DND-41 (cell line): Measurements from ENCODE around the gene SLC7A9.

ENCODE experiments used
- ATAC-seq: fragments of 200-7000 bp; cut with Tn5 transposase; 3 replicates; pipeline ENCODE4 v1.9.1; 2021; ENCODE audit warnings: low read depth; ENCODE audit not compliant: insufficient read depth
- DNase-seq: peaks from one replicate; pipeline ENCODE4 v3.0.0-alpha.2; 2020
- H2AFZ ChIP-seq: 2 replicates; pipeline ENCODE4 v1.6.0; 2012; ENCODE audit warnings: low read depth, low read length
- H3K27ac ChIP-seq: 2 replicates; pipeline ENCODE4 v1.5.1; 2012; ENCODE audit warnings: low read length, inconsistent platforms
- H3K27me3 ChIP-seq: fragments of 200-600 bp; sonication (generic); 2 replicates; pipeline ENCODE4 v1.6.0; 2012; ENCODE audit warnings: low read length, mild to moderate bottlenecking, inconsistent platforms; ENCODE audit not compliant: insufficient read depth, poor library complexity
- H3K36me3 ChIP-seq: 2 replicates; pipeline ENCODE4 v1.5.1; 2012; ENCODE audit warnings: low read length, inconsistent platforms; ENCODE audit not compliant: insufficient read depth
- H3K4me1 ChIP-seq: 2 replicates; pipeline ENCODE4 v1.5.1; 2012; ENCODE audit warnings: mild to moderate bottlenecking, low read length; ENCODE audit not compliant: insufficient read depth
- H3K4me2 ChIP-seq: 2 replicates; pipeline ENCODE4 v1.6.0; 2012; ENCODE audit warnings: mild to moderate bottlenecking, moderate library complexity, low read length, inconsistent platforms; ENCODE audit not compliant: insufficient read depth
- H3K4me3 ChIP-seq, 2 experiments: fragments of 200-600 bp in 1 of 2; shearing (Covaris generic) in 1 of 2; 2 replicates each; pipeline ENCODE4 v1.5.1; 2012 to 2016; ENCODE audit warnings: inconsistent platforms in 2 of 2, low read length in 2 of 2, mild to moderate bottlenecking in 2 of 2, low read depth in 1 of 2, moderate library complexity in 1 of 2
- H3K79me2 ChIP-seq: 2 replicates; pipeline ENCODE4 v1.6.0; 2012; ENCODE audit warnings: low read length, inconsistent platforms; ENCODE audit not compliant: insufficient read depth
- H3K9ac ChIP-seq: 2 replicates; pipeline ENCODE4 v1.6.0; 2012; ENCODE audit warnings: low read depth, mild to moderate bottlenecking, inconsistent platforms, low read length, moderate library complexity
- H3K9me3 ChIP-seq: 2 replicates; pipeline ENCODE4 v1.5.1; 2012; ENCODE audit warnings: low read length, moderate library complexity, mild to moderate bottlenecking, inconsistent platforms; ENCODE audit not compliant: insufficient read depth, severe bottlenecking
- H4K20me1 ChIP-seq: 2 replicates; pipeline ENCODE4 v1.6.0; 2012; ENCODE audit warnings: low read length; ENCODE audit not compliant: insufficient read depth
- EZH2 ChIP-seq: IDR thresholded peaks from 3 replicates; pipeline ENCODE4 v1.6.1; 2012; ENCODE audit warnings: borderline replicate concordance, low read depth, mild to moderate bottlenecking, moderate library complexity, low read length, inconsistent platforms; ENCODE audit not compliant: severe bottlenecking
- TF ChIP-seq, protein P1 (sequence below): IDR thresholded peaks from 2 replicates; pipeline ENCODE4 v1.5.1; 2012; ENCODE audit warnings: borderline replicate concordance, low read length, moderate library complexity, mild to moderate bottlenecking; ENCODE audit not compliant: poor library complexity, severe bottlenecking; ENCODE audit errors: extremely low read depth

Gene SLC7A9

DNA sequence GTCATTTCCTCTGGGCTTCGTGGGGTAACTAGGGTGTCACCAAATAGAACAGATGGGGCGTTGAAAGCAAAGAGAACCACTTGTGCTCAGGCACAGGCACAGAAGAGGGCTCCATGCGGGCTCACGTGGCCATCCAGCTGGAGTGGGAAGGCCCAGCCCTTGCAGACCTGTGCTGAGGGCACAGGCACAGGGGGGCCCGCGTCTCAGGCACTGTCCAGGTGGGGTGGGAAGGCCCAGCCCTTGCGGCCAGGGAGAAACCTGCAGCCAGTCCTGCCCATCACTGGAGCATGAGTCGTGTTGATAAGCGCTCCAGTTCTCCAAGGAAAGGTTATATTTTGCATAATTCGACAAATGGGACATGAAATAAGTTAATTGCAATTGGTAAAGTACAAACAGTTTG is 57.5 kb downstream of the SLC7A9 start:
- H3K9me3 ChIP-seq: no peaks in the 10 kb centered on the region
- H3K9ac ChIP-seq: no peak overlapping the region
- no peak overlapping the region for H2AFZ ChIP-seq
- DNase-seq (no peak), ATAC-seq (no peak)
- H3K36me3 ChIP-seq: no peaks in the 10 kb centered on the region
- H4K20me1 ChIP-seq: no peaks in the 10 kb centered on the region
- no peaks in the 10 kb centered on the region for H3K79me2 ChIP-seq
- no peak overlapping the region for H3K27ac ChIP-seq
- H3K27me3 ChIP-seq: peaks cover 8% of the 10 kb centered on the region
- H3K4me1 ChIP-seq: no peaks in the 10 kb centered on the region
- TF ChIP-seq EZH2: no peak
- TF ChIP-seq, protein P1, sequence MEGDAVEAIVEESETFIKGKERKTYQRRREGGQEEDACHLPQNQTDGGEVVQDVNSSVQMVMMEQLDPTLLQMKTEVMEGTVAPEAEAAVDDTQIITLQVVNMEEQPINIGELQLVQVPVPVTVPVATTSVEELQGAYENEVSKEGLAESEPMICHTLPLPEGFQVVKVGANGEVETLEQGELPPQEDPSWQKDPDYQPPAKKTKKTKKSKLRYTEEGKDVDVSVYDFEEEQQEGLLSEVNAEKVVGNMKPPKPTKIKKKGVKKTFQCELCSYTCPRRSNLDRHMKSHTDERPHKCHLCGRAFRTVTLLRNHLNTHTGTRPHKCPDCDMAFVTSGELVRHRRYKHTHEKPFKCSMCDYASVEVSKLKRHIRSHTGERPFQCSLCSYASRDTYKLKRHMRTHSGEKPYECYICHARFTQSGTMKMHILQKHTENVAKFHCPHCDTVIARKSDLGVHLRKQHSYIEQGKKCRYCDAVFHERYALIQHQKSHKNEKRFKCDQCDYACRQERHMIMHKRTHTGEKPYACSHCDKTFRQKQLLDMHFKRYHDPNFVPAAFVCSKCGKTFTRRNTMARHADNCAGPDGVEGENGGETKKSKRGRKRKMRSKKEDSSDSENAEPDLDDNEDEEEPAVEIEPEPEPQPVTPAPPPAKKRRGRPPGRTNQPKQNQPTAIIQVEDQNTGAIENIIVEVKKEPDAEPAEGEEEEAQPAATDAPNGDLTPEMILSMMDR: no peak
- no peak overlapping the region for H3K4me2 ChIP-seq
- no peak overlapping the region for H3K4me3 ChIP-seq

DNA sequence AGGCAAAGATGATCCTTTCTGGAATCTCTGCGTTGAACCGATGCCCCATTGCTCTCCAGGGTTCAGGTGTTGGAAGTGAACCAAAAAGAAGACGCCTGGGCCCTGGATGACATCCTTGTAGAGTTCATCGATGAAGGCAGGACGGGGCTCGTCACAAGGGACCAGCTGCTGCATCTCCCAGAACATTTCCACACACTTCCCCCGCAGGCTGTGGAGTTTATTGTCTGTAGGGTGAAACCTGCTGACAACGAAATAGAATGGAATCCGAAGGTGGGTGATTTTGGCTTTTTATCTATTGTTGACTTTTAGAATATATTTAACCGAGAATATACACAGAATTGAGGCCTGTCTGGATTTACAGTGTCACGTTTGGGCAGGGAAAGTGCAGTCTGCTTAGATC is 58.4 kb downstream of the SLC7A9 start:
- Histone ChIP-seq H3K36me3 (no peaks in the 10 kb centered on the region), H3K79me2 (no peaks in the 10 kb centered on the region), H3K4me1 (no peaks in the 10 kb centered on the region), H3K4me3 (no peak overlapping the region), H4K20me1 (no peaks in the 10 kb centered on the region), H3K9me3 (no peaks in the 10 kb centered on the region), H3K27me3 (peaks cover 8% of the 10 kb centered on the region), H3K27ac (no peak overlapping the region), H3K9ac (no peak overlapping the region), H3K4me2 (no peak overlapping the region), H2AFZ (no peak overlapping the region)
- DNase-seq (no peak), ATAC-seq (no peak)
- TF ChIP-seq EZH2: no peak
- TF ChIP-seq, protein P1: no peak

DNA sequence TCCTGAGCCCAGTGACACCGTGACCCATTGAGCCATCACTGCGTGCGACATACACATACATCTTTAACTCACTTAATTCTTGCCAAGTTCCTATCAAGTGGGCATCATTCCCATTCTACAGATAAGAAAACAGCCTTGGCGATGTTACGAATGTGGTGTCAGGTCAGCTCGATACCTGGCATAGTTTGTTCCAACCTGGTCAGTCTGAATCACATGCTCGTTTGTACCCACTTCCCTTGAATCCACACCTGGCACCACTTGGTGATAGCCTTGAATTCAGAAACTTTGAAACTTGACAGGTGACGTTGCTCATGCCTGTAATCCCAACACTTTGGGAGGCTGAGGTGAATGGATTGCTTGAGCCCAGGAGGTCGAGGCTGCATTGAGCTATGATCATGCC is 59.1 kb downstream of the SLC7A9 start:
- no peak overlapping the region for H3K27ac ChIP-seq
- DNase-seq (no peak), ATAC-seq (no peak)
- H3K4me2 ChIP-seq: no peak overlapping the region
- H4K20me1 ChIP-seq: no peaks in the 10 kb centered on the region
- no peaks in the 10 kb centered on the region for H3K4me1 ChIP-seq
- TF ChIP-seq, protein P1: no peak
- no peak for TF ChIP-seq EZH2
- H2AFZ ChIP-seq: no peak overlapping the region
- H3K9me3 ChIP-seq: no peaks in the 10 kb centered on the region
- peaks cover 8% of the 10 kb centered on the region for H3K27me3 ChIP-seq
- no peaks in the 10 kb centered on the region for H3K36me3 ChIP-seq
- no peak overlapping the region for H3K4me3 ChIP-seq
- H3K79me2 ChIP-seq: no peaks in the 10 kb centered on the region
- no peak overlapping the region for H3K9ac ChIP-seq

DNA sequence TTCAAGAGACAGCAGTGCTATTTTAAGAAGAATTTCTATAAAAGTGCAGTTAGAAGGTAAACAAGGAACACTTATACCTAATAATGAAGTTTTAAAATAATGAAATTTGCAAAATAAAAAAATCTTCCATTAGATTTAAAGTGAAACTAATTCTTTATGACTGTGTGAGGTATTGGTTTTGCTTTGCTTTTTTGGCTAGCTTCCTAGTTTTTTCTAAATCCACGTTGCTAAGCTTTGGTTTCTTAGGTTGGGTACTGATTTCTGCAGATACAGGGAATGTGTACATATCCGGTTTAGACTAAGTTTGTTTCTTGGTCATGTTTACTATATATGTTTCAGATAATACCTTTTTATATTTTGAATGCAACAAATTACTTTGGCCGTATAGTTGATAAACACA is 59.8 kb downstream of the SLC7A9 start:
- no peak overlapping the region for H2AFZ ChIP-seq
- DNase-seq: no peak

More for the DNA sequence above, 59.8 kb downstream of the SLC7A9 start:
- H3K79me2 ChIP-seq: no peaks in the 10 kb centered on the region
- no peak overlapping the region for H3K27ac ChIP-seq
- H3K9ac ChIP-seq: no peak overlapping the region
- H3K27me3 ChIP-seq: peaks cover 8% of the 10 kb centered on the region
- no peak for ATAC-seq
- H3K4me2 ChIP-seq: no peak overlapping the region
- H3K9me3 ChIP-seq: no peaks in the 10 kb centered on the region
- no peaks in the 10 kb centered on the region for H3K4me1 ChIP-seq
- TF ChIP-seq EZH2: no peak
- TF ChIP-seq, protein P1: no peak
- H3K4me3 ChIP-seq: no peak overlapping the region
- H4K20me1 ChIP-seq: no peaks in the 10 kb centered on the region
- no peaks in the 10 kb centered on the region for H3K36me3 ChIP-seq
